Measurements from ENCODE around the gene KLHDC4. TPM values are rescaled to one million over a fixed set of nuclear protein-coding genes. Genes with fewer than 3 reads are reported as not detected.
A peak's percentile ranks its signal among the peaks of the same experiment; 100 is the strongest.
"Not testable (repeated sequence)": the region's sequence is repeated elsewhere in the genome, so short reads cannot be mapped to it uniquely, and the experiment has no call there.

Gene KLHDC4
- total RNA-seq, 1 experiment from 2014 or later: 26.7 TPM

GRCh38 chr16:87788730-87789436 lies 23.1 kb upstream of the KLHDC4 start:
- not testable (repeated sequence) for DNase-seq (ENCODE audit: low read depth)

- not testable (repeated sequence) for DNase-seq (ENCODE audit: low read depth)
Measured at GRCh38 chr16:87787451-87788091, 21.8 kb upstream of the KLHDC4 start.

GRCh38 chr16:87784812-87785211 lies 19.0 kb upstream of the KLHDC4 start:
- no peak for DNase-seq (ENCODE audit: low read depth)

GRCh38 chr16:87782033-87782432 lies 16.2 kb upstream of the KLHDC4 start:
- DNase-seq (ENCODE audit: low read depth): no peak

GRCh38 chr16:87780385-87780989 lies 14.7 kb upstream of the KLHDC4 start:
- no peak for DNase-seq (ENCODE audit: low read depth)

GRCh38 chr16:87778830-87779579 lies 13.2 kb upstream of the KLHDC4 start:
- DNase-seq (ENCODE audit: low read depth): peak; percentile 81

- DNase-seq (ENCODE audit: low read depth): no peak
Measured at GRCh38 chr16:87778476-87778829, 12.7 kb upstream of the KLHDC4 start.

GRCh38 chr16:87773836-87774235 lies 8.1 kb upstream of the KLHDC4 start:
- not testable (repeated sequence) for DNase-seq (ENCODE audit: low read depth)

- not testable (repeated sequence) for DNase-seq (ENCODE audit: low read depth)
Measured at GRCh38 chr16:87767456-87767855, 1.7 kb upstream of the KLHDC4 start.

GRCh38 chr16:87766485-87766797 lies 655 bp upstream of the KLHDC4 start:
- DNase-seq (ENCODE audit: low read depth): no peak

GRCh38 chr16:87765473-87765775 lies 362 bp downstream of the KLHDC4 start:
- peak; percentile 8 for DNase-seq (ENCODE audit: low read depth)

- DNase-seq (ENCODE audit: low read depth): no peak
Measured at GRCh38 chr16:87764600-87765472, 950 bp downstream of the KLHDC4 start.

GRCh38 chr16:87762620-87763019 lies 3.2 kb downstream of the KLHDC4 start:
- no peak for DNase-seq (ENCODE audit: low read depth)

- DNase-seq (ENCODE audit: low read depth): no peak
Measured at GRCh38 chr16:87762071-87762571, 3.7 kb downstream of the KLHDC4 start.

- DNase-seq (ENCODE audit: low read depth): no peak
Measured at GRCh38 chr16:87761060-87761459, 4.7 kb downstream of the KLHDC4 start.

- DNase-seq (ENCODE audit: low read depth): peak; percentile 19
Measured at GRCh38 chr16:87757841-87758426, 7.9 kb downstream of the KLHDC4 start.

- no peak for DNase-seq (ENCODE audit: low read depth)
Measured at GRCh38 chr16:87754535-87754934, 11.3 kb downstream of the KLHDC4 start.

- no peak for DNase-seq (ENCODE audit: low read depth)
Measured at GRCh38 chr16:87747626-87748414, 18.0 kb downstream of the KLHDC4 start.

- no peak for DNase-seq (ENCODE audit: low read depth)
Measured at GRCh38 chr16:87746178-87746577, 19.6 kb downstream of the KLHDC4 start.
